GM12864 (cell line): ENCODE measurements around the gene TRIM33.
A peak's percentile ranks its signal among the peaks of the same experiment; 100 is the strongest.

Source experiments
- DNase-seq: peaks from one replicate; pipeline ENCODE4 v3.0.0-alpha.2; 2011; ENCODE audit warnings: low read depth
- H3K4me3 ChIP-seq: 2 replicates; pipeline ENCODE4 v1.5.1; 2011; ENCODE audit warnings: mild to moderate bottlenecking, low read depth, low read length, control low read depth
- TF ChIP-seq, protein P1 (sequence below): IDR thresholded peaks from 2 replicates; pipeline ENCODE4 v1.5.1; 2011; ENCODE audit warnings: low read depth, mild to moderate bottlenecking, moderate library complexity, low read length, control low read depth, inconsistent platforms; ENCODE audit errors: missing control alignments

The TRIM33 gene

DNA sequence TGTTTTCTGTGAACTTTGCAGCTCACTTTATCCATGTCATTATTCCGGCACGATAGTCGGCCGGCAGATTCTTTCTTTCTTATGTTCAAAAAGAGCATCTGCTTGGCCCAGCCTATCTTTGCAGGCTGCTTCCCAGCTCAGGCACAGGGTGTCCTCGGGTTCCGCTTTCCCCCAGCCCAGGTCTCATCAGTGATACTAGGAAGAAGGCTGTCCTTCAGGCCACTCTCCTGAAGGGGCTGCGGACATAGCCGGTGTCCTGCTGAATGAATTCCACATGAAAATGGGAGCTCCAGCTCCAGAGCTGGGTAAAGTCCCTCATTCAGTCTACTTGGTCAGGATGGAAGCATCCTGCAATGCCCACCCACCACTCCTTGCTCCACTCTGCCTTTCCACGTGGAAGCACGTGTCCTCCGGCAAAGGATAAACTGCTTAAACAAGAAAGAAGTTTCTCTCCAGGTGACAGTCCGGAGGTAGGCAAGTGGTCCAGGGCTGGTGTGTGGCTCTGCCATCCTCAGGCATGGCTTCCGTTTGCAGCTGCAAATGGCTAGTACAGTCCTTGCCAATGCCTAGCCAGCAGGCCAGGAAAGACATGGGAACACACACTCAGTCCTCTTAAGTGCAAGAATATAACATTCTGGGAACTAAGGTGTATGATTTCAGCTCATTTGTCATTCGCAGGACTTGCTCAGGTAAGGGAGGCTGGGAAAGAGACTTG is 161.0 kb downstream of the TRIM33 start:
- no peak overlapping the region for H3K4me3 ChIP-seq
- TF ChIP-seq, protein P1, sequence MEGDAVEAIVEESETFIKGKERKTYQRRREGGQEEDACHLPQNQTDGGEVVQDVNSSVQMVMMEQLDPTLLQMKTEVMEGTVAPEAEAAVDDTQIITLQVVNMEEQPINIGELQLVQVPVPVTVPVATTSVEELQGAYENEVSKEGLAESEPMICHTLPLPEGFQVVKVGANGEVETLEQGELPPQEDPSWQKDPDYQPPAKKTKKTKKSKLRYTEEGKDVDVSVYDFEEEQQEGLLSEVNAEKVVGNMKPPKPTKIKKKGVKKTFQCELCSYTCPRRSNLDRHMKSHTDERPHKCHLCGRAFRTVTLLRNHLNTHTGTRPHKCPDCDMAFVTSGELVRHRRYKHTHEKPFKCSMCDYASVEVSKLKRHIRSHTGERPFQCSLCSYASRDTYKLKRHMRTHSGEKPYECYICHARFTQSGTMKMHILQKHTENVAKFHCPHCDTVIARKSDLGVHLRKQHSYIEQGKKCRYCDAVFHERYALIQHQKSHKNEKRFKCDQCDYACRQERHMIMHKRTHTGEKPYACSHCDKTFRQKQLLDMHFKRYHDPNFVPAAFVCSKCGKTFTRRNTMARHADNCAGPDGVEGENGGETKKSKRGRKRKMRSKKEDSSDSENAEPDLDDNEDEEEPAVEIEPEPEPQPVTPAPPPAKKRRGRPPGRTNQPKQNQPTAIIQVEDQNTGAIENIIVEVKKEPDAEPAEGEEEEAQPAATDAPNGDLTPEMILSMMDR, result no peak
- no peak for DNase-seq

DNA sequence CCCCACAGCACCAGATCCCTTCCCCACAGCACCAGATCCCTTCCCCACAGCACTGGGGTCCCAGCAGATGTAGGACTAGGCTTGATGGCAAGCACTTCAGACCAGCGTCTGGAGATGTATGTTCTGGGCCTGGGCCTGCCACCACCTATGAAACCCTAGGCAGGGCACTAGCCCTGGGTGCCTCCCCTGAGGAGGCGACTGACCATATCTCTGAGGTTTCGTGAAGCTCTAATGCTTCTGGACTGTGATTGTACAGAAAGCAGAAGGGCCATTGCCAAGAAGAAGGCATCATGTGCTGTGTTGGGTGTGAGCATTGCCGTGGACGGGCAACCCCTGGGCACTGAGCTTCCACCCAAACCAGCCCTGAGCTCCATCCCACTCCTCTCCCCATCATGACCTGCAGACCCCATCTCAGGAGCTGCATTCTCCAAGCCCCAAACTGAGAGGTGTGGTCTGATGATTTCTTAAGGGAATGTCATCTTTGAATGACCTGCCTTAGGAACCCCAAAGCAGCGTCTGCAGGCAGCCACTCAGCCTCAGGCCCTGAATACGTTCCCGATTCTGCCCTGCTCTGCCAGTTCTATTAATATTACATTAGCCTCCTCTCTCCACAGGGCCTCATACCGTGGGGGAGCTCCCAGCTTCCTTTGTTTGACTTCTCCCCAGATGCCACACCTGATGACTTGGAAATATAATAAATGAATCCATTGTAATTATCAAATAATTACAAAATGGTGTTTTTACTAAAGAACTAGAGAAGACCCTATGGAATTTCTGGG is 163.4 kb downstream of the TRIM33 start:
- no peak for DNase-seq
- H3K4me3 ChIP-seq, result no peak overlapping the region
- TF ChIP-seq, protein P1, result no peak

DNA sequence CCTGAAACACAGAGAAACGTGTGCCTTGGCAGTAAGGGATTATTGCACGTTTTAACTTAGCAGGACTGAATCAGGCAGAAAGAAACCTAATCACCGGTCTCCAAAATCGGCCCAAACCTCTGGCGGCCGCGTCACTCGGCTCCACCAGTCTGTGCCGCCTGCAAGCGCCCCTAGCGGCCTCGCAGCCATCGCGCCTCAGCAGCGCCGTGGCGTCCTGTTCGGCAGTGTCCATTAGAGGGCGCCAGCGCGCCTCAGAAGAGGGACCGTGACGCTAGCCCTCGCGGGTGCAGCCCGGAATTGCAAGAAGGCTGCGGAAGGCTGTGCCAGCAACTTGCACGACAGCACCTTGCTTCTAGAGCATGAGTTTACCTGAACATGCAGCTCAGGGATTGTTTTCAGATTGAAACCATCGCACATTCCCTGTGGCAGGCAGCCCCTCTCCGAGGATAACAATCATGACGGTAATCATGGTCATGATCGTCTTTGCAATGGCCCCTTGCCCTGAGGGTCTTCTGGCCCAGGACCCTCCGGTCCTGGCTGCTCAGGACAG is 164.4 kb downstream of the TRIM33 start:
- H3K4me3 ChIP-seq, result peak overlapping the region; percentile 45
- DNase-seq, result peak; percentile 80
- TF ChIP-seq, protein P1, result peak; percentile 100

DNA sequence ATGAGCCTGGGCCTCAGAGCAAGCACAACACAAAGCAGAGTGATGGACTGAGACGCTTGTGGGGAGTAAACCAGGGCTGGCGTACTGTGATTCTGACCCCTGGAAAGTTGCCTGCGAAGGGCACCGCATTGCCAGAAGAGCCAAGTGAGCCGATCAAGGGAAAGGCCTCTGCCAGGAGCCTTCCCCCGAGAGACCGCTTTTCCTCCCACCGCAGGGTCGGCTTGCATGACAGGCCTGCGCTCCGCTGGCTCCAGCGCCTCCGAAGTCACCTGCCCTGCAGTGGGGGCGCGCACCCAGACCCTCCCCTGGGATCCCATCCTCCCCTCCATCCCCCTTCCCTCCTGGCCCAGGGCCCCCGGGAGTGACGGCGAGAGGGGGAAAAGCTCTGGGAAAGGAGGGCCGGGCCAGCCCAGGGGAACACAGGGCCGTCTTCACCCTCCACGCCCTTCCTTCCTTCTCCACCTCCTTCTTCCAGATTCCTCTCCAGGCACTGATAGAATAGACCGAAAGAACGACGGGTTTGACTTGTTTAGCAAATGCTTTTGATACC is 165.0 kb downstream of the TRIM33 start:
- peak overlapping the region; percentile 45 for H3K4me3 ChIP-seq
- DNase-seq, result no peak
- TF ChIP-seq, protein P1, result no peak

DNA sequence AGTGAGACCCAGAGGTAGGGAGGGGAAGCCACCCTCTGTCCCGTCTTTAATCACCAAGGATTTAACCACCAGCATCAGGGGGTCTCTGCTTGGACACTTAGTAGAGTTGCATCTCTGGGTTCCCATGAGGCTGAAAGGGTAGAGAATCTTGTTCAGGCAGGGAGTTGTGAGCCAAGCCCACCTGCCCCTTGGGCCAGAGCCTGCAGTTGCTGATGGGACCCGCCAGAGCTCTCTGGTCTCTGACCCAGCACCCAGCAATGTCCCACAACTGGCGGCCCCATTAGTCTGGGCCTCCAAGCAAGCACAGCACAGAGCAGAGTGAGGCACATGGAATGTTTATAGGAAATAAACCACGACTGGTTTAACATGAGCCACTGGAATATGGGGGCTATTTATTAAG is 166.3 kb downstream of the TRIM33 start:
- DNase-seq, result no peak
- no peak overlapping the region for H3K4me3 ChIP-seq
- TF ChIP-seq, protein P1, result no peak
